GM18505 (cell line): ENCODE data around the gene PPARGC1A.

Source experiments
- ATAC-seq: cut with Tn5 transposase; IDR thresholded peaks from one replicate; pipeline ENCODE4 v1.9.1; 2021; ENCODE audit not compliant: unreplicated experiment
- POLR2A ChIP-seq: IDR thresholded peaks from 4 replicates; pipeline ENCODE4 v1.6.1; 2011; ENCODE audit warnings: borderline replicate concordance; ENCODE audit not compliant: insufficient read depth, insufficient read length; ENCODE audit errors: extremely low read depth

Gene PPARGC1A, protein sequence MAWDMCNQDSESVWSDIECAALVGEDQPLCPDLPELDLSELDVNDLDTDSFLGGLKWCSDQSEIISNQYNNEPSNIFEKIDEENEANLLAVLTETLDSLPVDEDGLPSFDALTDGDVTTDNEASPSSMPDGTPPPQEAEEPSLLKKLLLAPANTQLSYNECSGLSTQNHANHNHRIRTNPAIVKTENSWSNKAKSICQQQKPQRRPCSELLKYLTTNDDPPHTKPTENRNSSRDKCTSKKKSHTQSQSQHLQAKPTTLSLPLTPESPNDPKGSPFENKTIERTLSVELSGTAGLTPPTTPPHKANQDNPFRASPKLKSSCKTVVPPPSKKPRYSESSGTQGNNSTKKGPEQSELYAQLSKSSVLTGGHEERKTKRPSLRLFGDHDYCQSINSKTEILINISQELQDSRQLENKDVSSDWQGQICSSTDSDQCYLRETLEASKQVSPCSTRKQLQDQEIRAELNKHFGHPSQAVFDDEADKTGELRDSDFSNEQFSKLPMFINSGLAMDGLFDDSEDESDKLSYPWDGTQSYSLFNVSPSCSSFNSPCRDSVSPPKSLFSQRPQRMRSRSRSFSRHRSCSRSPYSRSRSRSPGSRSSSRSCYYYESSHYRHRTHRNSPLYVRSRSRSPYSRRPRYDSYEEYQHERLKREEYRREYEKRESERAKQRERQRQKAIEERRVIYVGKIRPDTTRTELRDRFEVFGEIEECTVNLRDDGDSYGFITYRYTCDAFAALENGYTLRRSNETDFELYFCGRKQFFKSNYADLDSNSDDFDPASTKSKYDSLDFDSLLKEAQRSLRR

DNA sequence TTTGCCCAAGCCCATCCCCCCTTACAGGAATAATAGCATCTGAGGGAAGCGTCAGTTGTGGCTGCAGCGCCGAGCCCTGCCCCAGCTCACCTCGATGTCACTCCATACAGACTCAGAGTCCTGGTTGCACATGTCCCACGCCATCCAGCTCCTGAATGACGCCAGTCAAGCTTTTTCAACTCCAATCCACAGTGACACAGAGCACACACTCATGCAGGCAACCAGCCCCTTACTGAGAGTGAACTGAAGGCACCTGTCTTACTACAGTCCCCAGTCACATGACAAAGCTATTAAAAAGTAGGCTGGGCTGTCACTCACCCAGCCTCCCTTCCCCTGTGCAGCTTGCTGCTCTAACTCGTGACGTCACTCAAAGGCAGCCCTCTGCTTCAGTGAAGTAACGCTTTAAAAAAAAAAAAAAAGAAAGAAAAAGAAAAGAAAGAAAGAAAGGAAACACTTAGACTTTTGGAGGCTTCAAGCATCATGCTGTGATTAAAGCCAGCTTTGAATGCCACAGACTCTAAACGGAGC, at the start of gene PPARGC1A:
PPARGC1A (minus strand) TSS at position 234 of the 528 bp plus-strand sequence; CDS start at position 144, 90 bp downstream.
- TF ChIP-seq POLR2A, result no peak
- no peak for ATAC-seq

DNA sequence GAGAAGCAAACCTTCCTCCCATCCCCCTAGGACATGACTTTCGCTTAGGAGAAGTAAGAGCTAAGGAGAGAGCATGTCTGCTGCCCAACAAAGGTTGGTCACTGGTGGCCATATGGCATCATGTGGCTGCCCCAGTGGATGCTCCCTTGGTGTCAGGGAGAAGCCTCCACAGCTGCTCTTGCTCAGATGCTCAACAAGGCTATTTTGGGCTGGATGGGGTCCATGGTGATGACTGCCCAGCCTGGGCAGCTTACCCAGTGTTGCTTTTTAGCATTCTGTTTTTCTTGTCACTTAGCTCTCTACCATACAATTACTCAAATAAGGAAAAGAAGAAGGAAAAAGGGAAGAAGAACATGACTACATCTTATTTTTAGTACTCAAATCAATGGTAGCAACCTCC, 48.9 kb upstream of the PPARGC1A start:
- no peak for TF ChIP-seq POLR2A
- no peak for ATAC-seq

DNA sequence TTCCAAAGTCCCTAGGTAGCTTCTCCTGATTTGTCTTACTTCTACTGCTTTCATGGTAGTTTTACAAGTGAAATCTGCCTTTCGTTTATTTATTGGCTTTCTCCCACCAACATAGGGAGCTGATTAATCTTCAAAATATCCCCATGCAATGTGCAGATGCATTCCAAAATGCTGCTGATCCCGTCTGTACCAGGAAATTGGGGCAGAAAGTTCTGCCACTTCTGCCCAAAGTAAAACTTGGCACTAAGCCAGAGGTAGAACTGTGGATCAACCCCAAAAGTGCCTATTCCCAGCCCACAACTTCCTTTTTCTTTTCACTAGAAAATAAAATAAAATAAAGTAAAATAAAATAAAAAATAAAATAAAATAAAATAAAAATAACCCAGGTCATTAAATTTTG, 47.3 kb upstream of the PPARGC1A start:
- no peak for ATAC-seq
- TF ChIP-seq POLR2A, result no peak

DNA sequence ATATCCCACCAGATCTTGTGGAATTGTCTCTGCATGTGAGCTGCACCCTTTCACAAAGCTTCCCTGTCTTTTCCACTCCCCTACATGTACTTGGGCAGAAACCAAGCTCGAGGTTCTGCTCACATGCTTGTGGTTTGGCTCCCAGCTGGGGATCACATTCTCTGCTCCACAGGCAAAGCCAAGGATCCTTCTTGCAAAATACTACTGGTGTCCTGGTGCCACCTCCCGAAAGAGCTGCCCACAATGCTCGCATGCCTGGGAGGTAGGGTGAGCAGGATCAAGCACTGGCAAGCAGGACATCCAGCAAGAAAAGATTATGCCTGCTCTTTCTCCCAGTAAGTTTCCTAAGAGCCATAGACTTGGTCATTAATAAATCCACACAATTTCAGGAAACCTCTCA, 45.1 kb upstream of the PPARGC1A start:
- ATAC-seq, result no peak
- no peak for TF ChIP-seq POLR2A

DNA sequence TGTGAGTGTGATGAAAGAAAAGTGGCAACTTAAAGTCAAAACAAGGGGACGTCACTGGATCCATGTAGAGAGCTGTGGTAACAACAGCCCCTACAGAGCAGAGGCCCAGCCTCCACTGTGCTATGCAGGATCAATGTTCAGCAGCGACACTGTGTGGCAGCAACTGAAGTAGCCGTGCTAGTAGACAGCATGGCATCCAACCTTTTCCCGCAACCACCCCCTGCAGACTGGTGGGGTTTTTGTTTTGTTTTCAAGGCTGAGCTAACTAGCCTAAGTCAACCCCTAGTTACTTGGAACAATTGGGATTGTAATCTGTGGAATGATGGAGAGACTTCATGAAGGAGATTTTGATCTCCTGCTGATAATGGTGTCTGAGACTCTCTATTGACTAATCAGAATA, 44.4 kb upstream of the PPARGC1A start:
- no peak for ATAC-seq
- no peak for TF ChIP-seq POLR2A

DNA sequence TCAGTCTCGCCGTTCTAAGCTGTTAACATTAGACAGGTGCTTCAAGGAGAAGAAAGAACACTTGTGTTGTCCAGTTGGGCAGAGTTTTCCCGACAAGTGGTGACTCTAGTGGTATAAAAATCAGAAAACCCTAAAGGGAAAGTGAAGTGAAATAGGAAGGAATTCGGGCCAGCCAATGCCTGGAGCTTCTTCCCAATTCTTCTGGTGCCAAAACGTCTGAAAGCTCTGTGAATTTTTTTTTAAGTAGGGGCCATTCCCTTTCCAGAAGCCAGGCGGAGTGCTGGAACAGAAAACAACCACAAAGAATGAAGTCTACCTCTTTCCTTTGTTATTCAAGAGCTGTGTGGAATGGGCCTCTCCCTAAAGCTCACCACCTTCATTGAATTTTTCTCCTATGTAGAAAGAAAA, 43.1 kb upstream of the PPARGC1A start:
- no peak for TF ChIP-seq POLR2A
- ATAC-seq, result no peak

DNA sequence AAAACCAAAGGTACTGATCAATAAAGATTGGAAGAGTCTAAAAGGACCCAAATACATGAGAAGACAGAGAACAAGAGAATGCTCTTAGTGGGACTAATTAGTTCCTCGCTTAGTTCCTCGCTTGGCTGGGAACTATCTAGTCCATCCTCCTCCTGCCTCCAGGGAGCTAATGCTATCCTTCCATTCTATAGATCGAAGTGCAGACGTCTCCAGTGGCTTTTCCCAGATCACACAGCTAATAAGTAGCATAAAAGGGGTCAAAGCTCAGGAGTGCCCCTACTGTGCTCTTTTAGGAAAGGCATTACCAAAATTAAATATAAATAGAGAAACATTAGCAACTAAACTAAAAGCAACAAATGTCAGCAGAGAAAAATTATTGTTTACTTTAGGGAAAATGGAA, 42.3 kb upstream of the PPARGC1A start:
- no peak for ATAC-seq
- no peak for TF ChIP-seq POLR2A

DNA sequence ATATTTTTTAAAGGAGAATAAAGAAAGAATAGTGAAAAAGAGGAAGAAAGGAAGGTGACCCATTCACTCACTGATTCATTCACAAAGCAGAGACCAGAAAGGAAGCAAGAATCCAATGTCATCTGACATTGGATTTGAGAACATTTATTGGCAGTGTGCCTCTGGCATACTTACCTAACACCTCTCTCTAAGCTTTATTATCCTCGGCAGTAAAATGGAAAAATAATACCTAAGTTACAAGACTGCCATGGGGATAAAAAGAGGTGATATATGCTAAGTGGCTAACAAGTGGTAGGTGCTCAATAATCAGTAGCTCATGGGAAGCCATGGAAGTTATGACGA, 41.6 kb upstream of the PPARGC1A start:
- ATAC-seq, result no peak
- TF ChIP-seq POLR2A, result no peak

DNA sequence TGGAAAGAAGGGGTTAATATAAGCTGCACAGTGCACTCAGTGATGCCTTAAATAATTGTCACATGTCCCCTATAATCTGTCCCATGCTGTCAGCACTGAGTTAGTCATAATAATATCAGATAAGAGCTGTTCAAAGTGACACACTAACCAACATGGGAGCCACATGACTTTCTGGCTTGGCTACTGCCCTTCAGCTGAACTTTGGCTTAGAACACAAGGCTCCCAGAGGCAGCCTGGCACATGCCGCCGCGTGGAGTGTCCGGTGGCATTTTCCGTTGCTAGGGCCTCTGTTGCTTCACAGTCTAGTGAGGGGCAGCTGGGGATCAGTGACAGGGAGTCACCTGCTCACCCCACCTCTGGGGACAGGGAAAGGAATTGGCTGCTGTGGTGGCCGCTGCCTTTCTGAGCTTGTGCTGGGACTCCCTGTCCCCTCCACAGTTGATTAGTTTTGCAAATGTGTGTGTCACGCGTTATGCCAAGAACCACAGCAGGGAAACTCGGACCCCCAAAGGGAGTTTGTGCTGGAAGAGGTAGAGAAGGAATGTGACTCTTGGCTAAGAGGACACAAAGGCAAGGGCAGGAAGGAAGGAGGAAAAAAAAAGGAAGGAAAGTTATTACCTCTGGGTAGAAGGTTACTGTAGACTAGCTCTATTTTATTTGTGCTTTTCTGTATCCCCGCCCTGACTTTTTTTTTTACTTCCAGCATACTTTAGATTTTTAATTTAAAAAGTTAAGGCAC, 41.1 kb upstream of the PPARGC1A start:
- no peak for ATAC-seq
- TF ChIP-seq POLR2A, result no peak

DNA sequence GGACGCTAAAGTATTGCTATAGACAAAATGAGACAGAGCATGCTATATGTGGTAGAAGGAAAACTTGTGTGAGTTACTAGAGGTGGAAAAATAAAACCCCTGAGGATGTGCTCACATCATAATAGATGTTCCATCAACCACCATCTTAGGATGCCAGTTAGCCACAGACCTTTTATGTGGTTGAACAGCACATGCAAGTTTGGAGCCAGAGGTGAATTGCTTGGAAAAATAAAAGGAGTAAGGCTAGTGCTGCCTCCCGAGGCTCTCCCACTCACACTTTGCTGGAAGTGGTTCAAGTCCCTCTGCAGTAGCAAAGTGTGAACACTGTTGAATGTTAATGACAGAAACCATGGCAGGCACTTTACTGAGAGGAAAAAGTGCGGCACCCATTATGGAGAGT, 39.4 kb upstream of the PPARGC1A start:
- no peak for ATAC-seq
- no peak for TF ChIP-seq POLR2A

DNA sequence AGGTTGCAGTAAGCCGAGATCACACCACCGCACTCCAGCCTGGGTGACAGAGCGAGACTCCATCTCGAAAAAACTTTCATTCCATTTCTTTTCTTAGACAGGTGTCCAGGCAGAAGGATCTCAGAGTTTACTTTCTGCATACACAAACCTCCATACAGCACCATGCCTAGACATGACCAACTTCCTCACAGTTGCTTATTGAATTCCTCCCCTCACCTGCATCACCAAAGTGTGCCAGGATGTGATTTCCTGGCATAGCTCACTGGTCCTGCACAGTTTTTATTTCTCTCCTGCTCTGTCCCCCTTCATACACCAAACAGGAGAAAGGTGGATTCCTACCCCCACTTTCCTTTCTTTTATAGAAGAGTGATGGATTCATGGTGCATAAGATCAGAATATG, 34.7 kb upstream of the PPARGC1A start:
- ATAC-seq, result no peak
- no peak for TF ChIP-seq POLR2A

DNA sequence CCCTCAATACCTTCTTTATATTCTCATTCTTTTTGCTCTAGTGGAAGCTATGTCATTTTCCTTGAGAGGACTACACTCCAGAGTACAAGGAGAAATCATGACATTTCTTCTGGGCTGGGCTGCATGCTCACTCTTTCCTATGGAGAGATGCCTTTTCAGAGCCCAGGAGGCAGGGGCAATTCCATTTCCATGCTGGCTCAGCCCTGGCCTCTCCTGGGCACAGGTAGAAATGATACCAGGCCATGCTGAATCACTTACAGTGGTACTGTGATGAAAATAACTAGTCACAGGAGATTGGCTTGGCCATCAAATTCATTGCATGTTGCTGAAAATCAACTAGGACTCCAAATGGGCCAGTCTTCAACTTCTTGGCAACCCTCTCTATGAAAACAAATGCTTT, 34.0 kb upstream of the PPARGC1A start:
- ATAC-seq, result no peak
- TF ChIP-seq POLR2A, result no peak

DNA sequence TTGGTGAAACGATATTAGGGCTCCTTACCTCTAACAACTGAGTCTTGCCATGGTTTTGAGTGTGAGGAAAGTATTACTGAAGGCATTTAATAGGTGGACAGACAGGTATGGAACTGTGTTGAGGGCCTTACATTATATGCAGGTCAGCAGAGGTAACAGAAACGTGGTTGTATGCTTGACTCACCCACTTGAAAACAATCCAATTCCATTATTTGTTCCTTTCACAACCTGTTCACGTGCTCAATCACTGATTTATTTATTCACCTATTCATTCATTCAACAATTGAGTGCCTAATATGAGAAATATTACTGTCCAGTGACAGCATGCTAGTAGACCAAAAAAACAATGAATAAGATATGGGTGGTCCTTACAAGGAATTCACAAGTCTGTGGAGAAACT, 33.3 kb upstream of the PPARGC1A start:
- TF ChIP-seq POLR2A, result no peak
- ATAC-seq, result no peak

DNA sequence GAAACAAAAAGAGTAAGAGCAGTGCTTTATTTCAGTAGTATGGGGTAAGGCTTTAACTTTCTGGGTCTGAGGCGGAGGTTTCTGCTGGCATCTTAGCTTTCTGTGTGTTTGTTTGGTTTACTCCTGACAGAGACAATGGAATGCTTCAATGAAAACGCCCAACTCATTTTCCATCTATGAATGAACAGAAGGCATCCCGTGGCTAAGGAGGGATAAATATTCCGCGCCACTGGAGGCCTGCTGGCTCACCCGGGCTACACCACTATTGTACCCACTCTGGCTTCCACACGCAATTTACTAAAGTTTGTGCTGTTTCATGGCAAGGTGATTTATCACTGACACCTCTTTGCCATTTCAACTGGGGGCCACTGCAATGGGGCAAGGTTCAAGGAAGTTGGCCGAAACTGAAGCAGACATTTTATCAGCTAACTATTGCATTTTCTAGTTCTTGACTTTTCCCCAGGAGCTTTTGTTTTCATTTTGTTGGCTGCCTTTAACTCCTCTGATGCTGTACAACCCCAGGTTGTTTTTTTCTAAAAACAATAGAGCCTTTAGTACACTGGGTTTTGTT, 32.8 kb upstream of the PPARGC1A start:
- ATAC-seq, result no peak
- TF ChIP-seq POLR2A, result no peak

DNA sequence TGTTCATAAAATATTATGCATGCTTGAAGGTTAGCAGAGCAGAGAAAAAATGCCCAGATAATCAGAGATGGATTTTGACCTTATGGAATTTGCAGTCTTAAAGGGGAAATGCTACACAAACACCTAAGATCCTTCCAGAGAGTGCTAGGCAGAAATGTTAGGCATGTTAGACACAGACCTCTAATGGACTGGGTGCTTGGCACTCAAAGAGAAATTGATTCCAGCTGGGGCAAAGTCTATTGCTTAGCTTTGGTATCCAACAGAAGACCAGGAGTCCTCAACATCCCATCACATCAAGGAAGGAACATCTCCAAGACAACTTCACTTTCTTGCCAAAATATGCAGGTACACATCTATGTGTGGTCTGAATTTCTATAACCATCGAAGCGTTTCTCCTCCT, 32.2 kb upstream of the PPARGC1A start:
- no peak for ATAC-seq
- no peak for TF ChIP-seq POLR2A
